Measurements from ENCODE around the gene DEPDC5.

DEPDC5 gene

GRCh38 chr22:31882971-31883370 is 129.2 kb downstream of the DEPDC5 start:
- in situ Hi-C loops (cut with MboI; ENCODE audit: low sequenced_read_pairs, unreplicated experiment) = no loop called here
- no peak for DNase-seq (ENCODE audit: low spot score)
- TF ChIP-seq CTCF (IDR thresholded peaks at IDR 0.05; ENCODE audit: borderline replicate concordance, control extremely low read depth, extremely low read depth, insufficient read depth, missing control alignments) = no peak

GRCh38 chr22:31883989-31884388 is 130.2 kb downstream of the DEPDC5 start:
- no peak for DNase-seq (ENCODE audit: low spot score)
- TF ChIP-seq CTCF (IDR thresholded peaks at IDR 0.05; ENCODE audit: borderline replicate concordance, control extremely low read depth, extremely low read depth, insufficient read depth, missing control alignments) = no peak
- in situ Hi-C loops (cut with MboI; ENCODE audit: low sequenced_read_pairs, unreplicated experiment) = no loop called here

GRCh38 chr22:31891366-31892079 is 137.7 kb downstream of the DEPDC5 start:
- TF ChIP-seq CTCF (IDR thresholded peaks at IDR 0.05; ENCODE audit: borderline replicate concordance, control extremely low read depth, extremely low read depth, insufficient read depth, missing control alignments) = no peak
- DNase-seq (ENCODE audit: low spot score) = no peak
- in situ Hi-C loops (cut with MboI; ENCODE audit: low sequenced_read_pairs, unreplicated experiment) = no loop called here

- TF ChIP-seq CTCF (IDR thresholded peaks at IDR 0.05; ENCODE audit: borderline replicate concordance, control extremely low read depth, extremely low read depth, insufficient read depth, missing control alignments) = no peak
- in situ Hi-C loops (cut with MboI; ENCODE audit: low sequenced_read_pairs, unreplicated experiment) = no loop called here
- DNase-seq (ENCODE audit: low spot score) = no peak
Observed at GRCh38 chr22:31892080-31892433, 138.2 kb downstream of the DEPDC5 start.

GRCh38 chr22:31893460-31893859 is 139.6 kb downstream of the DEPDC5 start:
- no peak for TF ChIP-seq CTCF (IDR thresholded peaks at IDR 0.05; ENCODE audit: borderline replicate concordance, control extremely low read depth, extremely low read depth, insufficient read depth, missing control alignments)

GRCh38 chr22:31895411-31896123 is 141.7 kb downstream of the DEPDC5 start:
- DNase-seq (ENCODE audit: low spot score) = no peak
- in situ Hi-C loops (cut with MboI; ENCODE audit: low sequenced_read_pairs, unreplicated experiment) = no loop called here
- TF ChIP-seq CTCF (IDR thresholded peaks at IDR 0.05; ENCODE audit: borderline replicate concordance, control extremely low read depth, extremely low read depth, insufficient read depth, missing control alignments) = no peak

More at GRCh38 chr22:31893460-31893859, 139.6 kb downstream of the DEPDC5 start:
- no peak for DNase-seq (ENCODE audit: low spot score)
- in situ Hi-C loops (cut with MboI; ENCODE audit: low sequenced_read_pairs, unreplicated experiment) = no loop called here

Measured in GM13976 (cell line).